HepG2 (cell line): ENCODE results near the gene RNF5. TPM values are rescaled to one million over a fixed set of nuclear protein-coding genes. Genes with fewer than 3 reads are reported as not detected.

Experiments
- ATF4 ChIP-seq, 2 experiments: fragments of 450-650 bp in 1 of 2; sonication (generic) in 1 of 2; formaldehyde crosslinking; IDR thresholded peaks; 2 replicates each; pipeline versions ENCODE4 v1.5.0 to v1.8.0; 2020 to 2022; ENCODE audit warnings: mild to moderate bottlenecking in 1 of 2, missing genetic modification reagents in 1 of 2
- ATM ChIP-seq: fragments of 450-650 bp; IDR thresholded peaks from 2 replicates; pipeline ENCODE4 v1.7.1; 2017; ENCODE audit warnings: mild to moderate bottlenecking, borderline replicate concordance
- FOSL2 ChIP-seq: sonication (generic); formaldehyde crosslinking; IDR thresholded peaks from 2 replicates; pipeline ENCODE4 v1.4.0; 2020; ENCODE audit warnings: missing genetic modification reagents
- FOXJ3 ChIP-seq: sonication (generic); formaldehyde crosslinking; IDR thresholded peaks from 2 replicates; pipeline ENCODE4 v1.4.0; 2020; ENCODE audit warnings: missing genetic modification reagents, mild to moderate bottlenecking, borderline replicate concordance
- MTF2 ChIP-seq: sonication (generic); formaldehyde crosslinking; IDR thresholded peaks from 2 replicates; pipeline ENCODE4 v1.5.0; 2020; ENCODE audit warnings: missing genetic modification reagents, borderline replicate concordance
- MYC ChIP-seq: sonication (generic); formaldehyde crosslinking; IDR thresholded peaks from 2 replicates; pipeline ENCODE4 v1.9.0; 2021; ENCODE audit warnings: missing genetic modification reagents, borderline replicate concordance
- RAD51 ChIP-seq: fragments of 450-650 bp; IDR thresholded peaks from 2 replicates; pipeline ENCODE4 v1.6.1; 2016; ENCODE audit warnings: borderline replicate concordance
- RFX1 ChIP-seq: fragments of 450-650 bp; IDR thresholded peaks from 2 replicates; pipeline ENCODE4 v1.6.1; 2017
- SAP130 ChIP-seq: IDR thresholded peaks from 2 replicates; pipeline ENCODE4 v1.6.1; 2016; ENCODE audit warnings: low read depth
- ZBTB33 ChIP-seq: sonication (generic); formaldehyde crosslinking; IDR thresholded peaks from 2 replicates; pipeline ENCODE4 v1.4.0; 2020; ENCODE audit warnings: missing genetic modification reagents
- ZIK1 ChIP-seq: sonication (generic); formaldehyde crosslinking; IDR thresholded peaks from 2 replicates; pipeline ENCODE4 v1.5.0; 2020; ENCODE audit warnings: mild to moderate bottlenecking, low read depth, missing genetic modification reagents, borderline replicate concordance
- ZMAT3 ChIP-seq: sonication (generic); formaldehyde crosslinking; conservative IDR thresholded peaks from 2 replicates; pipeline ENCODE4 v1.7.0; 2021; ENCODE audit warnings: missing genetic modification reagents
- ZNF280B ChIP-seq: sonication (generic); formaldehyde crosslinking; IDR thresholded peaks from 2 replicates; pipeline ENCODE4 v1.5.0; 2020; ENCODE audit warnings: missing genetic modification reagents, mild to moderate bottlenecking, borderline replicate concordance
- ZNF296 ChIP-seq: sonication (generic); formaldehyde crosslinking; conservative IDR thresholded peaks from 2 replicates; pipeline ENCODE4 v1.5.0; 2020; ENCODE audit warnings: mild to moderate bottlenecking, missing genetic modification reagents
- ZNF33A ChIP-seq: sonication (generic); formaldehyde crosslinking; IDR thresholded peaks from 2 replicates; pipeline ENCODE4 v1.5.1; 2020; ENCODE audit warnings: missing genetic modification reagents, mild to moderate bottlenecking, moderate library complexity, borderline replicate concordance
- ZNF552 ChIP-seq: sonication (generic); formaldehyde crosslinking; IDR thresholded peaks from 2 replicates; pipeline ENCODE4 v1.9.0; 2022; ENCODE audit warnings: missing genetic modification reagents, mild to moderate bottlenecking, borderline replicate concordance
- ZNF580 ChIP-seq: IDR thresholded peaks from 2 replicates; pipeline ENCODE4 v1.6.1; 2016; ENCODE audit warnings: low read depth, borderline replicate concordance
- ZNF629 ChIP-seq: sonication (generic); formaldehyde crosslinking; conservative IDR thresholded peaks from 2 replicates; pipeline ENCODE4 v1.5.0; 2020; ENCODE audit warnings: missing genetic modification reagents
- polyA plus RNA-seq, 8 experiments: library from polyadenylated mRNA; depleted of rRNA in 3 of 8; stranded (reverse) in 7 of 8; unstranded in 1 of 8; fragments of >200 nt; fragmentation: Illumina TruSeq in 4 of 8; extraction: Trizol in 4 of 8; gene quantifications; 2 replicates each; pipeline versions ENCODE4 v1.2.1 to v1.2.3, GENCODE V29; 2011 to 2016; ENCODE audit warnings: low read depth in 4 of 8, missing spikeins in 1 of 8, mixed read lengths in 1 of 8; ENCODE audit not compliant: insufficient read depth in 1 of 8
- total RNA-seq, 5 experiments: library from RNA; depleted of rRNA; stranded (reverse); fragments of >200 nt; fragmentation: Illumina TruSeq; extraction: Trizol; gene quantifications; 2 replicates each; pipeline ENCODE4 v1.2.3, GENCODE V29; 2016; ENCODE audit warnings: low read depth in 1 of 5

The RNF5 gene
- total and polyA plus RNA-seq, 2 of the 13 experiments (the other 11 are each of a cell fraction or from before 2014, with no cell fraction given) = 98.0 to 131 TPM

- no peak for TF ChIP-seq ZNF296
- no peak for TF ChIP-seq ATM
- no peak for TF ChIP-seq RAD51
- peak; percentile 97 for TF ChIP-seq ZIK1 (CRISPR knock-in tag)
- TF ChIP-seq FOXJ3 = no peak; the same call in none of the 2 replicates
- peak; percentile 94 for TF ChIP-seq MYC (CRISPR knock-in tag)
- TF ChIP-seq FOSL2 = peak; percentile 34; the same call in 1 of the 2 replicates
- peak; percentile 40; the same call in 1 of the 2 replicates for TF ChIP-seq ZNF280B
- peak; percentile 91 for TF ChIP-seq ZMAT3 (CRISPR knock-in tag)
- TF ChIP-seq RFX1 = peak; percentile 83
- peak; percentile 82 for TF ChIP-seq ZNF552 (CRISPR knock-in tag)
- 0 out of 4 replicates have a peak, but pooled peaks of 1 of the 2 experiments have one; percentile 29 for TF ChIP-seq ATF4 (CRISPR knock-in tag; IDR thresholded peaks at IDR 0.05)
- TF ChIP-seq MTF2 (CRISPR knock-in tag) = peak; percentile 86; the same call in 1 of the 2 replicates
- no peak; the same call in 1 of the 2 replicates for TF ChIP-seq ZNF580
- no peak for TF ChIP-seq ZNF33A
- TF ChIP-seq SAP130 (CRISPR knock-in tag) = peak; percentile 59
- TF ChIP-seq ZBTB33 (CRISPR knock-in tag) = 0 out of 2 replicates have a peak, but pooled peaks have one; percentile 4
- TF ChIP-seq ZNF629 (CRISPR knock-in tag) = no peak
These were observed 17.9 kb downstream of the RNF5 start (continued) for GRCh38 chr6:32195902-32196681.
